GM18498 (cell line): Measurements from ENCODE around the gene PDE4DIP.
A peak's percentile ranks its signal among the peaks of the same experiment; 100 is the strongest.
"Not testable (repeated sequence)": the region's sequence is repeated elsewhere in the genome, so short reads cannot be mapped to it uniquely, and the experiment has no call there.

Experiments
- ATAC-seq: cut with Tn5 transposase; IDR thresholded peaks from one replicate; pipeline ENCODE4 v1.9.1; 2021; ENCODE audit warnings: mild to moderate bottlenecking, moderate library complexity; ENCODE audit not compliant: unreplicated experiment

Gene PDE4DIP

GRCh38 chr1:148844220-148844619 lies at the start of gene PDE4DIP:
Gene PDE4DIP (plus strand): TSS chr1:148844428. CDS start chr1:148844775, 347 bp downstream.
- ATAC-seq, result peak; percentile 62

DNA sequence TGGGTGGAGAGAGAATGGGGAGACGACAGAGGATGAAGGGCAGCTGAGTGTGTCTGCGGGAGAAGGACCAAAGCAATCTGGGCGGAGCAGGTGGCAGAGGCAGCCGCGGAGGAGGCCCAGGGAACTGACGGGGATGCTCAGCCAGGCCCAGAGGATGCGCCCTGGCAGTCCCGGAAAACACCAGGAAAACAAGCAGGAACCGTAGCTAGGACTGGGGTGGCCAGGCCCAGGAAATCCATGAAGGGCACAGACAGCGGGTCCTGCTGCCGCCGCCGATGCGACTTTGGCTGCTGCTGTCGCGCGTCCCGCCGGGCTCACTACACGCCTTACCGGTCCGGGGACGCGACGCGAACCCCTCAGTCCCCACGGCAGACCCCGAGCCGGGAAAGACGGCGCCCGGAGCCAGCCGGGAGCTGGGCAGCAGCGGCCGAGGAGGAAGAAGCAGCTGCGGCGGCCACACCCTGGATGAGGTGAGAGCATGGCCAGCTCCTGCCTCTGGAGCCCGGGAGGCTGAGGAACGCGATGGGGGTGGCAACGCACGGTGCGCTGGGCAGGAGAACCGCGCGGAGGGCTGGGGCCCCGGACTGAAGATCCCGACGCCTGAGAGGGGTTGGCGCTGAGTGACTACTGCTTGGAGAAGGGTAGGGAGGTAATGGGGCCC lies 35.8 kb upstream of the PDE4DIP start:
- ATAC-seq, result not testable (repeated sequence)

- ATAC-seq, result not testable (repeated sequence)
Measured at GRCh38 chr1:148808929-148809283, 35.3 kb upstream of the PDE4DIP start.

DNA sequence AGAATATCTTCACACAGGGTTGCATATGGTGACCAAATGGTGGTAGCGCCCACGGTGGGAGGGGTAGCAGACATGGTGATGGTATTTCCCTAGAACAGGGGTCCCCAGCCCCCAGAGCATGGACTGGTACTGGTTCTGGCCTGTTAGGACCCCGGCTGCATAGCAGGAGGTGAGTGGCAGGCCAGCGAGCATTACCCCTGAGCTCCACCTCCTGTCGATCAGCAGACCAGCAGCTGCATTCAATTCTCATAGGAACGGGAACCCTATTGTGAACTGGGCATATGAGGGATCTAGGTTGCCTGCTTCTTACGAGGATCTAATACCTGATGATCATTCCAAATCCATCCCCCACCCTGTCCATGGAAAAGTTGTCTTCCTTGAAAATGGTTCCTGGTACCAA lies 22.0 kb upstream of the PDE4DIP start:
- not testable (repeated sequence) for ATAC-seq

DNA sequence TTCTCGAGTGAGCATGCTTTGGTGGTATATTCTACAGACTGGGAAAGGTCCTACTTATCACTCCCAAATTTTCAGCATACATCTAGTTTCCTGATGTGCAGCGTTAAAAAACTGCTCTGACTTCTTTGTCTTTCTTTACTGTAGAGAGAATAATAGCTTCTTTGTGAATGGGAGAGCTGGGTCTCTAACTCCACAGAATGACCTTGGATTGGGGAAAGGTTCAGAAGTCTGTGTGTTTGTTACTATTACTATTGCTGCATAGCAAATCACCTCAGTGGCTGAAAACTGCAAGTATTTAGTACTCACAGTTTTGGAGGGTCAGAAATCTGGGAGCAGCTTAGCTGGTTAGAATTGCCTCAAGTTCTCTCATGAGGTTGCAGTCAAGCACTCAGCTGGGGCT lies 20.4 kb upstream of the PDE4DIP start:
- not testable (repeated sequence) for ATAC-seq

DNA sequence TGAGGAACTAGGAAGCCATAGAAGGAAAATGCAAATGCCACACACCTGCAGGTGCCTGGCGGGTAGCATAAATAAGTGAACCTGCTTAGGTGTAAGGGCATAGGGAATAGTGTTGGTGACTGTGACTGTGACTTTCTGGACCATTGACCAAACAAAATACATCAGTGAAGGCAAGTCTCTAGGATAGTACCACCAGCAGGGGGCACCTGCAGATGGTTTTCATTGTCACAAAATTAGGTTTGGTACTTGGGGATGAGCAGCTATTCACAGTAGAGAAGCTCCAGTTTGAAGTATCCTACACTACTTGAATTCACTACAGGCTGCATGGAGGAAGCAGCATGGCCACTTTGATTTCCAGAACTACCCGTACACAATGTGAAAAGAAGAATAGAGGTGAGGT lies 19.2 kb upstream of the PDE4DIP start:
- not testable (repeated sequence) for ATAC-seq

DNA sequence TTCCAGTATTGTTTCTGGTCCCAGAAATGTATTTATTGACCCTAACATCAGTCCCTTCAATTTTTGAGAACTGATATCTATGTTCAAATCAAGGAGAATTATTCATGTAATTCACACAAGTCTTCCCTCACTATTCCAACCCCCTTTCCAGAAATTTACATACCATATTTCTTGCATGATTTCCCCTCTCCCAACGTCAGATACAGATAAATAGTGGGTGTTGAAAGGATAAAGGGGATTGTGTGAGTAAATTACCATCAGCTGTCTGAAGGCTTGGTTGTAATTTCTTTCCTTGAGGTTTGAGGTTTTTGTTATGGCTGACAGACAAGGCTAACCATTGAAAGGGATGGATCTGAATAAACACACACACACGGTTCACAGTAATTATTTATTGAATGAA lies 15.7 kb upstream of the PDE4DIP start:
- ATAC-seq, result not testable (repeated sequence)

- ATAC-seq, result not testable (repeated sequence)
Measured at GRCh38 chr1:148828962-148829361, 15.3 kb upstream of the PDE4DIP start.

- ATAC-seq, result not testable (repeated sequence)
Measured at GRCh38 chr1:148829365-148829764, 14.9 kb upstream of the PDE4DIP start.

DNA sequence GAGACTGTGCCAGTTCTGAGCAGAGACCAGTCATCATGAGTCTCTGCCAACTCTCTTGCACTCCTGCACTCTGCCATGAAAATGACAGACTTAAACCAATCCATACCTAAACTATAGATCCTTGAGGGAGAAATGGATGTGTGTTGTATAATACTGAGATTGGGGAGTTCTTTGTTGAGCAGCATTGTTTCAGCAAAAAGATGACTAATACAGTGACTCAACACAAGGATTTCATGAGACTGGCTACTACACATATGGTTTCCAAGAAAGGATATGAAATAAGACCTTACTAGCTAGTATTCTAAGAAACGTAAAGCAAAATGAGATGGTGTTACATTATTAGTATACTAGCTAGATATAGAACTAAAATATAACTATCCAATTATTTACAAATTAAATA lies 3.0 kb upstream of the PDE4DIP start:
- ATAC-seq, result not testable (repeated sequence)

DNA sequence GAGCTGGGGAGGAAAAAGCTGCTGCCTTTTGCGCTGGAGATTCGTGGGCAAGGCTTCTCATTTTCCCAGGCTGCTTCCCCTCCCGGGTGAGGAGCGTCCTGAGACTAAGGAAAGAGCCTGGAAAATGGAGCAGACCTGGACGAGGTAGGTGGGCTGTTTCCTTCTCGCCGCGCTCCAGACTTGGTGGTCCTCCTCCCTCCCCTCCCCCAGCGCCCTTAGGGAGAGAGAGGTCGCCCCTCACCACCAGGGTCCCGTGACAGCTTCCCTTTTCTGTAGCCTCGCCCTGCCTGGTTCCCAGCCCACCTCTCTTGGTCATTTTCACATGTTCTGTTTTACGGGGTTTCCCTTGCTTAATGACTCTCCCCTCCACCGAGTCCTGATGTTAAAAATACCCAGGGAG lies 423 bp downstream of the PDE4DIP start:
- not testable (repeated sequence) for ATAC-seq

GRCh38 chr1:148845068-148845467 lies 840 bp downstream of the PDE4DIP start:
- not testable (repeated sequence) for ATAC-seq

DNA sequence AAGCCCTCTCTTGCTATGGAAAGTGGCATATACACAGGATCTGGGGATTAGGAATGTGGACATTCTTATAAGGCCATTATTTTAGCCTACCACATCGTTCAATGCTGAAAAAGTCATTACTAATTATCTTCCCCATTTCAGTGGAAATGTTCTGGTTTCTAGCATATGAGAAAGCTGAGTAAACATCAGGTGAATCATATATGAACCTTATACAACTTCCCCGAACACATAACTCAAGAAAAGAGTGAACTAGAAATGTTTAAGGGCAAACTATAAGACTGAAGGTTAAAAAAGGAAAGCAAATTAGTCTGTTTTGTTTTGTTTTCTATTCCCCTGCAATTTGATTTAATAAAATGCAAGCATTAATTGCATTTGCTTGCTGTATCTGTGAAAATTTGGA lies 6.1 kb downstream of the PDE4DIP start:
- ATAC-seq, result not testable (repeated sequence)

- ATAC-seq, result not testable (repeated sequence)
Measured at GRCh38 chr1:148850840-148851239, 6.6 kb downstream of the PDE4DIP start.

DNA sequence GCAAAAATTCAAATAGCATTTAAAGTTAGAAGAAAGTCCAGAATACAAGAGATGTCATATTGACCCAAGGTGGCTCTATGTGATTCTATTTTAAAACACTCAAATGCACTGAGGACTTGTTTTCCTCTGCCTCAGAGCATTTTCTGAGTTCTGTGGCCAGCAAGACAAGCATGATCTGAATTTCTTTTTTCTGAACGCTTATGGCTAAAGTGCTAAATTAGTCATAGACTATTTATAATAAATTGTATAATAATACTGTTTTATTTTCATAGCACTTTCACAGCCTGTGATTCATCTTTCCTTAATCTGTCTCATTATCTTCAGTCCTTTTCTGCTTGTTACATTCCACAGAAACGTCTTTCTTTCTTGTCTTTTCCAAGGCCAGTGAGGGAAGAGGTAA lies 7.5 kb downstream of the PDE4DIP start:
- not testable (repeated sequence) for ATAC-seq

DNA sequence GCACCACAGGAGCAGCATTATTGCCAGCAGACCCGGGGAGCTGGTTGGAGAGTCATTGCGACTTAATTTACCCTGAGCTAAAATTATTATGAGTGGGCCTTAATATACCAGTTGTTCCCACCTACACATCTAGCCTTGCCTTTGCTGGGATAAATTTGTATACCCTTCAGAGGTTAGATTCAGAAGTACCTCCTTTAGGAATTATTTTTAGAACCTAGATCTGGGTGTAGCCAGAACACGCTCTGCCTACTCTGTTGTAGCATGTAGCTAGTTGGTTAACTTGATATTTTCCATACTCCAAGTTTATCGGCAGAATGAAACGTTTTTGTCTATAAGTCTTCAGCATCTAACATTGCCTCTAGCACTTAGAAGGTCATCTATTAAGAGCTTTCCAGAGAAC lies 9.1 kb downstream of the PDE4DIP start:
- ATAC-seq, result not testable (repeated sequence)

GRCh38 chr1:148854063-148854462 lies 9.8 kb downstream of the PDE4DIP start:
- not testable (repeated sequence) for ATAC-seq

- not testable (repeated sequence) for ATAC-seq
Measured at GRCh38 chr1:148855367-148855766, 11.1 kb downstream of the PDE4DIP start.

DNA sequence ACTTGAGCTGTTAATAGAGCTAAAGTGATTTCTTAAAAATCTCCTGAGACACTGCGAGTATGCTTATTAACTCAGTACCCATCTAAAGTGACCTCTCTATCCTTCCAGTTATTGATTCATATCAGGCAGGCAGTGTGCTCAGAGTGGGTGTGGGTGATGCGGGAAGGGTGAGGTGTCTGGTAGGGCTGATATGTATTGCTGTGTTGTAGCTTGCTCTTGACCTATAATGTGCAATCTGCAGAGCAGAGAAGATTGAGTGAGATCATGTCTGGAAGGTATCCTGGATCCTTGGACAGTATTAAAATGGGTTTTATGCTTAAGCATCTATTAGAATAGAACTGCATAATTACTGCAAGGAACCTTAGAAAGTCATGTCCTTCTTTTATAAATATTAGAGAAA lies 15.8 kb downstream of the PDE4DIP start:
- ATAC-seq, result not testable (repeated sequence)

GRCh38 chr1:148860579-148861259 lies 16.5 kb downstream of the PDE4DIP start:
- ATAC-seq, result not testable (repeated sequence)

DNA sequence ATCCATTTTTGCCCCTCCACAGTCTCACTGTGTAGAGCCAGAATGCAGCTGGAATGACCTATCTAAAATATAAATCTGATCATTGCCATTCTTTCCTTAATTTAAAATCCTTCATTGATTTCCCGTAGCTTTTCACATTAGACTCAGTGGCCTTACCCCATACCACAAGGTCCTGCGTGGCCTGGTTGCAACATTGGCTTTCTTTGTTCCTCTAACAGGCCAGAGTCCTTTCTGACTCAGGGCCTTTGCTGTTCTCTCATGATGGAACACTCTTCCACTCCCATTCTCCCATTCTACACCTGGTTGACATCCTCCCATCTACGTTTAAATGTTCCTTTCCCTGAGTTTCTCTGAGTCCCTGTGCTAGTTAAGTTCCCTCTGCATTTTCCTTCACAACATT lies 18.4 kb downstream of the PDE4DIP start:
- not testable (repeated sequence) for ATAC-seq

DNA sequence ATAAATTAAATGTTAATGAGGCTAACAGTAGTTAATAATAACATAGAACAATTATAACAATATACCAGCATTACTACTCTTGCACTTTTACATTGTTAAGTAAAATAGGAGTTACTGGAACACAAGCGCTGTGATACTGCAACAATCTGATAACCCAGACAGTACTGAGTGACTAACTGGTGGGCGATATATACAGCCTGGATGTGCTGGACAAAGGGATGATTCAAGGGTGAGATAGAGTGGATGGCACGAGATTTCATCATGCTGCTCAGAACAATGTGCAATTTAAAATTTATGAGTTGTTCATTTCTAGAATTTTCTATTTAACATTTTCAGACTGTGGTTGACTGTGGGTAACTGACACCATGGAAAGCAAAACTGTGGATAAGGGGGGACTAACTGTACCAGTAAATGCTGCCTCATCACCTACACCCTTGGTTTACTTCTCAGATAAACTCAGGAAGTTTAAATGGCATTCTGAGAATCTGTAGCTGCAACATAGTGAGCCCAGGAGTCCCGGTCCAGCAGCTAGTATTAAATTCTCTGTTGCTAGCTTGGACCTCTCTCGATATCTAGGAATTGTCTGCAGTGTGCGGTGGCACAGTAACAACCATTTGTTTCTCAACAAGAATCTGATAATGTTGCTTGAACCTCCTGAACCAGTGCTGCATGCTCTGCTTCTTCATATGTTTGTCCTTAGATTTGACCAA lies 24.9 kb downstream of the PDE4DIP start:
- ATAC-seq, result not testable (repeated sequence)
